H1 (cell line): ENCODE data around the gene SERAC1. TPM values are rescaled to one million over a fixed set of nuclear protein-coding genes. Genes with fewer than 3 reads are reported as not detected.

Experiments
- CTCF ChIA-PET: fragments of 300-600 bp; sonication (Branson Sonifier 250); formaldehyde crosslinking; loops from one replicate; lab custom pipeline; 2021; ENCODE audit not compliant: partially characterized antibody; lab: Charles Lee
- POLR2A ChIA-PET: fragments of 300-600 bp; sonication (Branson Sonifier 250); formaldehyde crosslinking; loops from one replicate; lab custom pipeline; 2021; ENCODE audit warnings: inconsistent platforms; ENCODE audit not compliant: partially characterized antibody; lab: Charles Lee
- DNase-seq, 2 experiments: peaks; one replicate each; pipeline versions ENCODE4 v3.0.0 to v3.0.0-alpha.2; 2010 to 2022; ENCODE audit warnings: low spot score in 2 of 2, low read depth in 1 of 2, mixed read lengths in 1 of 2
- FAIRE-seq: peaks from 2 replicates; lab custom pipeline; 2011; peaks lifted over from hg19 to GRCh38; lab: Jason Lieb, UNC
- H2AFZ ChIP-seq: 2 replicates; pipeline ENCODE4 v1.8.1; 2012; ENCODE audit warnings: low read length, inconsistent platforms
- H2AK5ac ChIP-seq: 2 replicates; pipeline ENCODE4 v1.6.1; 2013; ENCODE audit warnings: low read depth, low read length
- H2BK120ac ChIP-seq: replicated peaks from 2 replicates; pipeline ENCODE3; 2013; ENCODE audit warnings: low read depth, low read length, inconsistent platforms
- H2BK12ac ChIP-seq: 2 replicates; pipeline ENCODE4 v1.6.1; 2013; ENCODE audit warnings: low read depth, low read length
- H2BK15ac ChIP-seq: 2 replicates; pipeline ENCODE4 v1.6.1; 2013; ENCODE audit warnings: low read length
- H2BK20ac ChIP-seq: 2 replicates; pipeline ENCODE4 v1.6.1; 2013; ENCODE audit warnings: low read length
- H2BK5ac ChIP-seq: 2 replicates; pipeline ENCODE4 v1.6.1; 2013; ENCODE audit warnings: low read depth, low read length
- H3K14ac ChIP-seq: 2 replicates; pipeline ENCODE4 v1.6.1; 2013; ENCODE audit warnings: inconsistent platforms; ENCODE audit not compliant: insufficient read length
- H3K18ac ChIP-seq: 2 replicates; pipeline ENCODE4 v1.6.1; 2013; ENCODE audit warnings: low read length; ENCODE audit errors: extremely low read depth
- H3K23ac ChIP-seq: 2 replicates; pipeline ENCODE4 v1.6.1; 2013; ENCODE audit warnings: inconsistent platforms; ENCODE audit not compliant: insufficient read length
- H3K23me2 ChIP-seq: 2 replicates; pipeline ENCODE4 v1.6.1; 2013; ENCODE audit warnings: low read depth, low read length
- H3K27ac ChIP-seq: 2 replicates; pipeline ENCODE4 v1.6.1; 2011; ENCODE audit warnings: low read depth, low read length, inconsistent platforms
- H3K27me3 ChIP-seq, 4 experiments: replicated peaks in 1 of 4; 1 replicate in 1 of 4; 2 replicates in 3 of 4; pipeline versions ENCODE4 v1.6.1 to v1.8.1; 2011 to 2013; ENCODE audit warnings: low read length in 3 of 4, mild to moderate bottlenecking in 3 of 4, inconsistent platforms in 2 of 4, mixed read lengths in 2 of 4, moderate library complexity in 1 of 4; ENCODE audit not compliant: control insufficient read depth in 3 of 4, insufficient read depth in 3 of 4; ENCODE audit errors: extremely low read depth in 1 of 4
- H3K36me3 ChIP-seq, 4 experiments: 2 replicates each; pipeline versions ENCODE4 v1.6.1 to v1.8.1; 2011 to 2013; ENCODE audit warnings: mild to moderate bottlenecking in 4 of 4, low read length in 3 of 4, moderate library complexity in 2 of 4, control low read depth in 1 of 4, inconsistent platforms in 1 of 4; ENCODE audit not compliant: insufficient read depth in 4 of 4, control insufficient read depth in 2 of 4
- H3K4ac ChIP-seq: replicated peaks from 2 replicates; pipeline ENCODE3; 2013; ENCODE audit warnings: low read length, low read depth, mixed read lengths, inconsistent platforms; ENCODE audit not compliant: insufficient read length
- H3K4me1 ChIP-seq, 4 experiments: replicated peaks in 1 of 4; 1 replicate in 1 of 4; 2 replicates in 3 of 4; pipeline versions ENCODE4 v1.6.1 to v1.8.1; 2011 to 2013; ENCODE audit warnings: low read length in 3 of 4, inconsistent platforms in 2 of 4, mixed read lengths in 1 of 4; ENCODE audit not compliant: insufficient read depth in 4 of 4, control insufficient read depth in 3 of 4
- H3K4me2 ChIP-seq, 2 experiments: 2 replicates each; pipeline versions ENCODE4 v1.6.1 to v1.8.1; 2011 to 2013; ENCODE audit warnings: low read depth in 2 of 2, low read length in 2 of 2, control low read depth in 1 of 2, inconsistent platforms in 1 of 2, mild to moderate bottlenecking in 1 of 2; ENCODE audit not compliant: insufficient read depth in 1 of 2
- H3K4me3 ChIP-seq, 4 experiments: fragments of 200-600, 300-600 bp in 1 of 4; sonication (generic), shearing (Covaris generic), sonication (Bioruptor Twin) in 1 of 4; 2 replicates each; pipeline versions ENCODE4 v1.5.1 to v1.8.1; 2011 to 2016; ENCODE audit warnings: low read length in 4 of 4, low read depth in 3 of 4, control low read depth in 2 of 4, inconsistent platforms in 2 of 4, mild to moderate bottlenecking in 2 of 4, mixed read lengths in 1 of 4, moderate library complexity in 1 of 4; ENCODE audit not compliant: insufficient read depth in 2 of 4; ENCODE audit errors: extremely low read depth in 1 of 4
- H3K56ac ChIP-seq: replicated peaks from 2 replicates; pipeline ENCODE3; 2013; ENCODE audit warnings: low read depth, mild to moderate bottlenecking, mixed read lengths, low read length, inconsistent platforms; ENCODE audit not compliant: insufficient read length
- H3K79me1 ChIP-seq: 2 replicates; pipeline ENCODE4 v1.6.1; 2013; ENCODE audit warnings: low read depth, low read length, control low read depth
- H3K79me2 ChIP-seq, 2 experiments: 2 replicates each; pipeline versions ENCODE4 v1.6.1 to v1.8.1; 2012 to 2013; ENCODE audit warnings: low read length in 2 of 2, mild to moderate bottlenecking in 2 of 2, inconsistent platforms in 1 of 2; ENCODE audit not compliant: insufficient read depth in 2 of 2, control insufficient read depth in 1 of 2
- H3K9ac ChIP-seq, 4 experiments: replicated peaks in 1 of 4; 1 replicate in 1 of 4; 2 replicates in 3 of 4; pipeline versions ENCODE4 v1.6.1 to v1.8.1; 2011 to 2013; ENCODE audit warnings: low read depth in 3 of 4, low read length in 3 of 4, control low read depth in 2 of 4, mild to moderate bottlenecking in 2 of 4, moderate library complexity in 2 of 4, inconsistent platforms in 1 of 4; ENCODE audit errors: extremely low read depth in 1 of 4
- H3K9me3 ChIP-seq, 2 experiments: 2 replicates each; pipeline versions ENCODE4 v1.6.1 to v1.8.1; 2012 to 2013; ENCODE audit warnings: mild to moderate bottlenecking in 2 of 2, moderate library complexity in 2 of 2, control low read depth in 1 of 2, inconsistent platforms in 1 of 2, low read depth in 1 of 2, low read length in 1 of 2, mixed read lengths in 1 of 2; ENCODE audit not compliant: insufficient read depth in 2 of 2
- H4K20me1 ChIP-seq, 2 experiments: replicated peaks in 1 of 2; 2 replicates each; pipeline versions ENCODE3 to v1.8.1; 2011 to 2013; ENCODE audit warnings: inconsistent platforms in 2 of 2, low read length in 2 of 2, mild to moderate bottlenecking in 1 of 2; ENCODE audit not compliant: insufficient read depth in 2 of 2, control insufficient read depth in 1 of 2
- H4K5ac ChIP-seq: 2 replicates; pipeline ENCODE4 v1.6.1; 2013; ENCODE audit warnings: low read length, low read depth, mixed read lengths, inconsistent platforms; ENCODE audit not compliant: insufficient read length
- H4K8ac ChIP-seq: 2 replicates; pipeline ENCODE4 v1.8.0; 2013; ENCODE audit warnings: mild to moderate bottlenecking, moderate library complexity, low read length, inconsistent platforms; ENCODE audit not compliant: insufficient read depth; ENCODE audit errors: extremely low read depth
- H4K91ac ChIP-seq: replicated peaks from 2 replicates; pipeline ENCODE3; 2013; ENCODE audit warnings: low read length, mixed read lengths, inconsistent platforms; ENCODE audit not compliant: insufficient read length
- BCL11A ChIP-seq, 2 experiments: IDR thresholded peaks; one replicate each; pipeline ENCODE4 v1.6.1; 2011; ENCODE audit warnings: low read depth in 2 of 2, low read length in 2 of 2, mild to moderate bottlenecking in 2 of 2
- CBX8 ChIP-seq: fragments of 300-800, 300-1000 bp; sonication (generic); IDR thresholded peaks from 2 replicates; pipeline ENCODE4 v1.7.1; 2016; ENCODE audit warnings: low read depth, low read length, borderline replicate concordance
- GABPA ChIP-seq: IDR thresholded peaks from 2 replicates; pipeline ENCODE4 v1.6.1; 2011; ENCODE audit warnings: mild to moderate bottlenecking, low read length, moderate library complexity, borderline replicate concordance; ENCODE audit not compliant: insufficient read depth
- KDM5A ChIP-seq: fragments of 200-600 bp; IDR thresholded peaks from 2 replicates; pipeline ENCODE4 v1.7.1; 2012; ENCODE audit warnings: mild to moderate bottlenecking, low read length, inconsistent platforms, mixed read lengths
- ZNF274 ChIP-seq: IDR thresholded peaks from 2 replicates; pipeline ENCODE4 v1.7.0; 2012; ENCODE audit warnings: low read length, borderline replicate concordance; ENCODE audit errors: extremely low read depth
- WGBS, 2 experiments: shearing (Covaris generic) in 1 of 2; methylation state at CpG; one replicate each; pipeline versions ENCODE4 v1.1.6 to v1.1.7; 2013 to 2015; ENCODE audit warnings: low lambda C conversion rate in 2 of 2, mixed read lengths in 2 of 2, inconsistent platforms in 1 of 2, low coverage in 1 of 2, missing lambda C conversion rate in 1 of 2; ENCODE audit not compliant: insufficient replicate concordance in 2 of 2, insufficient coverage in 1 of 2, insufficient read length in 1 of 2; ENCODE audit errors: extremely low coverage in 1 of 2, missing lambda C conversion rate in 1 of 2; 5-methylcytosine and 5-hydroxymethylcytosine counted together
- polyA plus RNA-seq, 7 experiments: library from polyadenylated mRNA; depleted of rRNA in 3 of 7; stranded (reverse) in 5 of 7; unstranded in 2 of 7; fragments of >200 nt in 5 of 7; fragments of 200-250 nt in 2 of 7; gene quantifications; 1 replicate in 5 of 7; 2 replicates in 1 of 7; 4 replicates in 1 of 7; pipeline versions ENCODE4 v1.2.1 to v1.2.3, GENCODE V29; 2011 to 2013; ENCODE audit warnings: missing spikeins in 2 of 7, mixed read lengths in 2 of 7
- total RNA-seq: library from RNA; stranded (reverse); fragmentation: NEBNext Ultra II Directional; extraction: Animal tissue kit (Norgen Biotek cat#: 25700); gene quantifications from 2 replicates; pipeline ENCODE4 v1.2.1, GENCODE V29; 2021

Gene SERAC1
- total and polyA plus RNA-seq, 2 of the 8 experiments (the other 6 are each of a cell fraction or from before 2014, with no cell fraction given), result 7.3 to 9.0 TPM

DNA sequence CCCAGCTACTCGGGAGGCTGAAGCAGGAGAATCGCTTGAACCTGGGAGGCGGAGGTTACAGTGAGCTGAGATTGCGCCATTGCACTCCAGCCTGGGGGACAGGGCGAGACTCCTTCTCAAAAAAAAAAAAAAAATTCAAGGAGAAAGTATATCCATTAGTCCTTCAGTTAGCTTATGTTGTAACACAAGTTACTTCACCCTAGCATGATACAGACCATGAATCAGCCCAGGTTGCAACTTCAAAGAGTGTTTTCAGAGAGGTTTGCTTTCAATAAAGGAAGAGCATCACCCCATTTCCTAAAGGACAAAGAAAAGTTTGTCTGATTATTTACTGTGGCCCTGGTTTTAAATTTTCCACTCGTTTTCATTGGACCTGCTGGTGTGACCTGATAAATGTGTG, 73.0 kb downstream of the SERAC1 start:
- Histone ChIP-seq H2BK12ac (no peak overlapping the region), H2BK15ac (no peak overlapping the region), H3K79me2 (no peaks in the 10 kb centered on the region), H3K9ac (no peak overlapping the region), H3K14ac (no peak overlapping the region), H4K91ac (no peak overlapping the region), H2AK5ac (no peak overlapping the region), H4K5ac (no peak overlapping the region), H3K27ac (no peak overlapping the region), H3K23me2 (no peaks in the 10 kb centered on the region), H2BK120ac (no peak overlapping the region), H3K4ac (no peak overlapping the region), H2AFZ (no peak overlapping the region), H4K20me1 (no peaks in the 10 kb centered on the region), H3K27me3 (no peaks in the 10 kb centered on the region; a peak in 1 of 7 replicates), H3K23ac (no peak overlapping the region), H2BK5ac (no peak overlapping the region), H3K79me1 (no peaks in the 10 kb centered on the region), H3K4me1 (no peaks in the 10 kb centered on the region), H2BK20ac (no peak overlapping the region), H3K18ac (no peak overlapping the region), H4K8ac (no peak overlapping the region), H3K4me2 (no peak overlapping the region), H3K9me3 (no peaks in the 10 kb centered on the region), H3K4me3 (no peak overlapping the region), H3K56ac (no peak overlapping the region), H3K36me3 (peaks cover 0 to 6% (median 1%) of the 10 kb centered on the region in 4 experiments; a peak in 3 of 8 replicates)
- POLR2A ChIA-PET, result no interaction called here
- no peak for TF ChIP-seq GABPA
- TF ChIP-seq BCL11A (IDR thresholded peaks at IDR 0.05; ENCODE audit: low read depth in 2 of 2, low read length in 2 of 2), result no peak
- TF ChIP-seq KDM5A, result no peak
- no peak for TF ChIP-seq ZNF274
- TF ChIP-seq CBX8, result no peak
- WGBS, 2 experiments, result 92% methylated on average over 4 of the region's 6 CpGs; no CpG with 5 or more reads in 1 of the 2 experiments
- CTCF ChIA-PET, result no interaction called here
- FAIRE-seq (no peak), DNase-seq (no peak)
